ENCODE measurements around the gene ABCC12. TPM values are rescaled to one million over a fixed set of nuclear protein-coding genes. Genes with fewer than 3 reads are reported as not detected.

The ABCC12 gene
- total RNA-seq, 3 donors from 2014 or later, result not detected

DNA sequence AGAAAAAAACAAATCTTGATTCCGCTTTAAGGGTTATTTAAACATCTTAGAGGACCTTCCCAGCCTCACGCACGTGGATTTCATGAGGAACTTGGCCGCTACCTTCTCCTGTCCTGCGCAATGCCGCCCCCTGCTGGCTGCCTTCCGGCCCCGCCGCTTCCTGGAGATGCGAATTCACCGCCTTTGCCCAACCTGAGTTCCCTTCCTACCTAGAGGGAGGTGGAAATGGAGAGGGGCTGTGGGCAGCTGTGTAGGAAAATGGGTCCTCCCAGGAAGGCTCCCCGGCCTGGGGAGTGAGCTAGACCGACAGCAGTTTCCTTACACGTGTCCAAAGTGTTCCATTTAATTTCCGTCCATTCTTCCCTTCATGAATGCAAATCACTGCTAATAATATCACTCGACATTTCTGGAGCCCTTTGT, 1.0 kb upstream of the ABCC12 start:
- peak; percentile 90 for ATAC-seq
- Histone ChIP-seq H3K4me3 (no peak overlapping the region), H3K36me3 (ENCODE audit: low read depth) (no peaks in the 10 kb centered on the region), H3K9me3 (no peaks in the 10 kb centered on the region), H3K4me1 (ENCODE audit: low read depth) (no peaks in the 10 kb centered on the region)
- DNase-seq, result peak; percentile 76 to 90 (median 84)
- intact Hi-C loops (cut with DNase I, micrococcal nuclease), result loop anchor here in 1 of 2 donors (5.0 kb wide), 1 partner anchor 1014 kb away; the partner anchor contains the start of gene NETO2
- TF ChIP-seq CTCF (IDR thresholded peaks at IDR 0.05), result peak; percentile 84

DNA sequence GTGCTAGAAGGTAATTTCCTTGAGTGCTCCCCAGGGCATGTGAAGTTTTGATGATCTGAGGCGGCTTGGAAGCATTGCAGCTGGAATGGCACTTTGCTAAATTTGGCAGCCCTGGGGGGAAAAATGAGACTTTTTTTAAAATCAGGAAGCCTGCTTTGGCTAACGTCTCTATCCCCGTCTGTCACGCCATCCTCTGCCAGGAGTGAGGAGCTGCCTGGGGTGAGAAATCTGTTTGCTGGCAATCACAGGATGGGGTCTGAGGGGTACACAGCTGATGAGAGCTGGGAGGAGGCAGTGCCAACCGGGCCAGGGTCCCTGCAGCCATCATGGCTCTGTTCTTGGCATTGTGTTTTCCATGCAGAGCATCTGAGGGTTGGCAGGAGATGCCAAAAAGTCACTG, 2.0 kb downstream of the ABCC12 start:
- no peaks in the 10 kb centered on the region for H3K4me1 ChIP-seq (ENCODE audit: low read depth)
- intact Hi-C loops (cut with DNase I, micrococcal nuclease), result no loop called here
- no peaks in the 10 kb centered on the region for H3K9me3 ChIP-seq
- no peak for ATAC-seq
- no peak overlapping the region for H3K4me3 ChIP-seq
- DNase-seq, result no peak
- no peaks in the 10 kb centered on the region for H3K36me3 ChIP-seq (ENCODE audit: low read depth)
- TF ChIP-seq CTCF (IDR thresholded peaks at IDR 0.05), result no peak

- no peak for DNase-seq
- intact Hi-C loops (cut with DNase I, micrococcal nuclease), result no loop called here
- Histone ChIP-seq H3K4me1 (ENCODE audit: low read depth) (no peaks in the 10 kb centered on the region), H3K36me3 (ENCODE audit: low read depth) (no peaks in the 10 kb centered on the region), H3K4me3 (no peak overlapping the region), H3K9me3 (no peaks in the 10 kb centered on the region)
- TF ChIP-seq CTCF (IDR thresholded peaks at IDR 0.05), result no peak
- no peak for ATAC-seq
These were observed 3.6 kb downstream of the ABCC12 start for GRCh38 chr16:48152226-48152625.

DNA sequence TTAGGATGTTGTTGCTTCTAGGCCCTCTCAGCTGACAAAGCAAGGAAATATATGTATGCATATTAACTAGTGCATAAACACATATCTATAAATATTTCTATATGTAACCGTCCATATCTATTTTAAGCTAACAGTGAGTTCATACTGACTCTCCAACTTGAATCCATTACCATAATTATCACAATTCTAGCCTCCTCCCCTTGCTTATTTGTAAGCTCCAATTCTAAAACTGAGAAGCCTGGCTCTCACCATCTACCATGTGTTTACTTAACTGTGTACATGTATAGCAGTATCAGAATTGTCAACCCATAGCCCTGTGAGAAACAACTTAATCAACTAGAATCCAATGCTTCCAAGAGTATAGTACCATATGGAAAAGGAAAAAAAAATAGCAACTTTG, 5.1 kb downstream of the ABCC12 start:
- Histone ChIP-seq H3K9me3 (no peaks in the 10 kb centered on the region), H3K36me3 (ENCODE audit: low read depth) (no peaks in the 10 kb centered on the region), H3K4me3 (no peak overlapping the region), H3K4me1 (ENCODE audit: low read depth) (no peaks in the 10 kb centered on the region)
- DNase-seq (no peak), ATAC-seq (no peak)
- intact Hi-C loops (cut with DNase I, micrococcal nuclease), result no loop called here
- no peak for TF ChIP-seq CTCF (IDR thresholded peaks at IDR 0.05)

DNA sequence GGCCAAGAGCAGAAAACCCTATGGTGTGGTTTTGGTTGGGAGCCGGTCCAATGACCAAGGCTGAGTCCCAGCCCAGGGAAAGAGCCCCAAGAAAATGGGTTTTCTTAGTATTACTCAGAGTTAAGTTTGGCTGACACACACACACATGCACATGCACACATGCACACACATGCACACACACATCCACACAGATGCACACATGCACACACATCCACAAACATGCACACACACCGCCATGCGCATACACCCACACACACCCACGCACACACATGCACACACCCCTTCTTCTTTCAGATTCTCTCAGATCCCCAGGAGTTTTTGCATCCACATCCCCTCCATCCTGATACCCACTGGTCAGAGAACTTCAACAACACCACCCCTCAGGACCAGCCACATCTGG, 9.1 kb downstream of the ABCC12 start:
- no peaks in the 10 kb centered on the region for H3K9me3 ChIP-seq
- TF ChIP-seq CTCF (IDR thresholded peaks at IDR 0.05), result no peak
- H3K4me1 ChIP-seq (ENCODE audit: low read depth), result no peaks in the 10 kb centered on the region
- DNase-seq (no peak), ATAC-seq (no peak)
- no peak overlapping the region for H3K4me3 ChIP-seq
- no peaks in the 10 kb centered on the region for H3K36me3 ChIP-seq (ENCODE audit: low read depth)
- intact Hi-C loops (cut with DNase I, micrococcal nuclease), result no loop called here

- ATAC-seq, result no peak
- no peak overlapping the region for H3K4me3 ChIP-seq
- no peaks in the 10 kb centered on the region for H3K4me1 ChIP-seq (ENCODE audit: low read depth)
- no peak for TF ChIP-seq CTCF (IDR thresholded peaks at IDR 0.05)
- intact Hi-C loops (cut with DNase I, micrococcal nuclease), result no loop called here
- no peaks in the 10 kb centered on the region for H3K9me3 ChIP-seq
- no peaks in the 10 kb centered on the region for H3K36me3 ChIP-seq (ENCODE audit: low read depth)
- DNase-seq, result no peak
These were observed 9.7 kb downstream of the ABCC12 start for GRCh38 chr16:48146131-48146530.
